Astrocyte of the cerebellum (primary cell): ENCODE results near the gene ZNF486.
"Not testable (repeated sequence)": the region's sequence is repeated elsewhere in the genome, so short reads cannot be mapped to it uniquely, and the experiment has no call there.

ENCODE experiments used
- DNase-seq: peaks from one replicate; pipeline ENCODE4 v3.0.0-alpha.2; 2011; ENCODE audit warnings: low read depth
- H3K4me3 ChIP-seq: 2 replicates; pipeline ENCODE4 v1.5.1; 2011; ENCODE audit warnings: mild to moderate bottlenecking, low read depth, low read length, moderate library complexity
- in situ Hi-C: cut with HindIII; loops from 2 replicates; pipeline ENCODE4 v1.10.0; 2017; ENCODE audit warnings: low sequenced_read_pairs
- TF ChIP-seq, protein P1 (sequence below): IDR thresholded peaks from 2 replicates; pipeline ENCODE4 v1.5.1; 2012; ENCODE audit warnings: low read length, low read depth, moderate library complexity, mild to moderate bottlenecking; ENCODE audit errors: missing control alignments

Gene ZNF486

DNA sequence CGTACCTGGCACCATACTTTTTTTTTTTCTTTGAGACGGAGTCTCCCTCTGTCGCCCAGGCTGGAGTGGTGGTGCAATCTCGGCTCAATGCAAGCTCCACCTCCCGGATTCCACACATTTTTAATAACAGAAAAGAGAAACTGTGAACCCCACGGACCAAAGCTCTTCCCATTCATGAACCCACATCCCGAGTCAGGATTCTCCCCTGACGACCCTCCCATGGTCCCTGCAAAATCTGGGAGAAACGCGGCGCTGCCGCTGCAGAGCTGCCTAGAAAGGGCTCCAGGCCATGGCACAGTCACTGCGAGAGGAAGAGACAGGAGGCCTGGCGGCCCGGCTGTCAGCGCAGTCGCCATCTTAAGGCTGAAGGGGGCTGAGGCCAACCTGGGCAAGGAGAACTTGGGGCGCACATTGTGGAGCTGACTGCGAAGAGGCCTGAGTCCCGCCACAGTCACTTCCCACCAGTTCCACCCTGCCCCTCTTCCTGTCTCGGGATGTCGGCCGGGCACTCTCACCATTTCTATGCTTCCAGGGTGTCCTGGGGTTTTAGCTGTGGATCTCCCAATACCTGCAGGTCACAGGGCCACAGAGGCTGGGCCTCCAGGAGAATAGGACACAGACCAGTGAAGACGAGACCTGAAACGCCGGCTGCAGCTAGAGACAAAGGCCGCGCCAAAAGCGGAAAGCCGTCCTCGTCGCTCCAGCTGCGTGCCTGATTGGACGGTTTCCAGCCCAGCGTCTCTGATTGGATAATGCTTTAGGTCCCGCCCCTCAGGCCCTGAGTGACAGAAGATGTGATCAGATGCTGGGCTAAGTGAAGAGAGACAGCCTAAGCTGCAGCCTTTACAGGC is 71.0 kb downstream of the ZNF486 start:
- in situ Hi-C loops, result no loop called here
- H3K4me3 ChIP-seq, result peak overlapping the region; percentile 62
- TF ChIP-seq, protein P1, sequence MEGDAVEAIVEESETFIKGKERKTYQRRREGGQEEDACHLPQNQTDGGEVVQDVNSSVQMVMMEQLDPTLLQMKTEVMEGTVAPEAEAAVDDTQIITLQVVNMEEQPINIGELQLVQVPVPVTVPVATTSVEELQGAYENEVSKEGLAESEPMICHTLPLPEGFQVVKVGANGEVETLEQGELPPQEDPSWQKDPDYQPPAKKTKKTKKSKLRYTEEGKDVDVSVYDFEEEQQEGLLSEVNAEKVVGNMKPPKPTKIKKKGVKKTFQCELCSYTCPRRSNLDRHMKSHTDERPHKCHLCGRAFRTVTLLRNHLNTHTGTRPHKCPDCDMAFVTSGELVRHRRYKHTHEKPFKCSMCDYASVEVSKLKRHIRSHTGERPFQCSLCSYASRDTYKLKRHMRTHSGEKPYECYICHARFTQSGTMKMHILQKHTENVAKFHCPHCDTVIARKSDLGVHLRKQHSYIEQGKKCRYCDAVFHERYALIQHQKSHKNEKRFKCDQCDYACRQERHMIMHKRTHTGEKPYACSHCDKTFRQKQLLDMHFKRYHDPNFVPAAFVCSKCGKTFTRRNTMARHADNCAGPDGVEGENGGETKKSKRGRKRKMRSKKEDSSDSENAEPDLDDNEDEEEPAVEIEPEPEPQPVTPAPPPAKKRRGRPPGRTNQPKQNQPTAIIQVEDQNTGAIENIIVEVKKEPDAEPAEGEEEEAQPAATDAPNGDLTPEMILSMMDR, result no peak
- DNase-seq, result peak; percentile 54

DNA sequence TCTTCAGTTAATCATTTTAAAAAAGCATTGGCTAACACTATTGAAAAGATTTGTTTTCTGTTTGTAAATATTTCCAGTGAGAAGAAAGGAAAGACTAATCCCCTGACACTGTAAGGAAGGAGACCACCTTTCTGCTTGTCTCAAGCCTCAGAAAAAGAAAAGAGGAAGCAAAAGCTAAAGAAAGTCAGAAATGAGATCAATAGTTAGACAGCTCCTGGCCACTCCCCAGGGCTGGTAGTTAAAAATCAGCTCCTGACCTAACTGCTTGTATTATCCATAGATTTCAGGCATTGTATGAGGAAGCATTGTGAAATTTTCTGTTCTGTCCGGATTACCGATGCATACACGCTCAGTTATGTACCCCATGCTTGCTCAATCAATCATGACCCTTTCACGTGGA is 76.6 kb downstream of the ZNF486 start:
- no peak overlapping the region for H3K4me3 ChIP-seq
- in situ Hi-C loops, result no loop called here
- TF ChIP-seq, protein P1, result no peak
- no peak for DNase-seq

DNA sequence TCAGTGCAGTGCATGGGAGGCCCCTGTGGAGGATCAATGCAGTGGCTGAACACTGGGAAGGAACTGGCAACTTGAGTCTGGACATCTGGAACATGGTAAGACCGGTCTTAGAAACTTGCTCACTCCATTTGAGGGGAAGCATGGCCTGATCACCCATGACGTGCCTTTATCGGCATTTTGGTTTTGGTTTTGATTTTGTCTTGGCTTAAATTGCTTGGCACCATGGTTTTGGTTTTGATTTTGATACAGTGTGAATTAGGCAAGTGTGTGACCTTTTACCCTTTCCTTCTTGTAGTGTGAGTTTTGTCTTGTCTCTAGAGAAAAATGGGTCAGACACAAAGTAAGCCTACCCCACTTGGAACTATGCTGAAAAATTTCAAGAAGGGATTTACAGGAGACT is 77.3 kb downstream of the ZNF486 start:
- no peak for DNase-seq
- TF ChIP-seq, protein P1, result no peak
- in situ Hi-C loops, result no loop called here
- no peak overlapping the region for H3K4me3 ChIP-seq

DNA sequence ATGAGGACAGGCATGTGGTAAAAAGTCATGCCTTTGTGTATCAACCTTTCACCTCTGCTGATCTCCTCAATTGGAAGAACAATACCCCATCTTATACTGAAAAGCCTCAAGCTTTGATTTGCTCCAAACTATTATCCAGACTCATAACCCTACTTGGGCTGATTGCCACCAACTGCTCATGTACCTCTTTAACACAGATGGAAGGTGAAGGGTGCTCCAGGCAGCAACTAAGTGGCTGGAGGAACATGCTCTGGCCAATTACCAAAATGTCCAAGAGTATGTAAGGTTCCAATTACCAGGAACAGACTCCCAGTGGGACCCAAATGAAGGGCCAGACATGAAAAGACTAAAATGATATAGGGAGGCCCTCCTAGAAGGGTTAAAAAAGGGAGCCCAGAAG is 78.3 kb downstream of the ZNF486 start:
- H3K4me3 ChIP-seq, result no peak overlapping the region
- DNase-seq, result no peak
- TF ChIP-seq, protein P1, result no peak
- in situ Hi-C loops, result no loop called here

DNA sequence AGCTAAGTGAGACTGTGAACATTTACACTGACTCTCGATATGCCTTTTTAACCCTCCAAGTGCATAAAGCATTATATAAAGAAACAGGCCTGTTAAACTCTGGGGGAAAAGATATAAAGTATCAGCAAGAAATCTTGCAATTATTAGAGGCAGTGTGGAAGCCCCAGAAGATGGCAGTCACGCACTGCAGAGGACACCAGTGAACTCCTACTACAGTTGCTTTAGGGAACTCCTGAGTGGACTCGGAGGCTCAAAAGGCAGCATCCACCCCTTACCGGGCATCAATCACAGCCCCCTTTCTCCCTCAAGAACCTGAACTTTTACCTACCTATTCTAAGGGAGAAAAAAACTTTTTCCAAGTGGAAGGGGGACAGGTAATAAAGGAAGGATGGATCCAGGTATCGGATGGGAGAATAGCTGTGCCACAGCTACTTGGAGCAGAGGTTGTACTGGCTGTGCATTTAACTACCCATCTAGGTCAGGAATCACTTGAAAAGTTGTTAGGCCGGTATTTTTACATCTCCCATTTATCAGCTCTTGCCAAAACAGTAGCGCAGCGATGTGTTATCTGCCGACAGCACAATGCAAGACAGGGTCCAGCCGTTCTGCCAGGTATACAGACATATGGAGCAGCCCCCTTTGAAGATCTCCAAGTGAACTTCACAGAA is 80.1 kb downstream of the ZNF486 start:
- TF ChIP-seq, protein P1, result no peak
- DNase-seq, result no peak
- in situ Hi-C loops, result no loop called here
- no peak overlapping the region for H3K4me3 ChIP-seq

DNA sequence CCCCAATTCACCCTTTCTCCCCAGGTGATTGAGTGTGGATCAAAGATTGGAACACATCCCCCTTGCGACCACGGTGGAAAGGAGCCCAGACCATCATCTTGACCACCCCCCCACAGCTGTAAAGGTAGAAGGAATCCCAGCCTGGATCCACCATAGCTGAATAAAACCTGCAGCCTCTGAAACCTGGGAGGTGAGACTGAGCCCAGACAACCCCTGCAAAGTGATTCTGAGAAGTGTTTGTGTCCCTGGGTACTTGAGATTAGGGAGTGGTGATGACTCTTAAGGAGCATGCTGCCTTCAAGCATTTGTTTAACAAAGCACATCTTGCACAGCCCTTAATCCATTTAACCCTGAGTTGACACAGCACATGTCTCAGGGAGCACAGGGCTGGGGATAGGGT is 81.2 kb downstream of the ZNF486 start:
- H3K4me3 ChIP-seq, DNase-seq, in situ Hi-C loops: not testable (repeated sequence)
